Fibroblast of lung (primary cell): Measurements from ENCODE around the gene AP1S3.

Experiments used
- CTCF ChIP-seq, 2 donors: IDR thresholded peaks in 1 of 2; conservative IDR thresholded peaks in 1 of 2; 1 replicate in 1 of 2; 2 replicates in 1 of 2; pipeline ENCODE4 v1.5.1; 2011 to 2012; ENCODE audit warnings: low read length in 2 of 2, control low read depth in 1 of 2, inconsistent platforms in 1 of 2, low read depth in 1 of 2, mild to moderate bottlenecking in 1 of 2
- EZH2 ChIP-seq: IDR thresholded peaks from 2 replicates; pipeline ENCODE4 v1.5.1; 2012; ENCODE audit warnings: low read length, control low read depth, mild to moderate bottlenecking; ENCODE audit errors: missing control alignments

DNA sequence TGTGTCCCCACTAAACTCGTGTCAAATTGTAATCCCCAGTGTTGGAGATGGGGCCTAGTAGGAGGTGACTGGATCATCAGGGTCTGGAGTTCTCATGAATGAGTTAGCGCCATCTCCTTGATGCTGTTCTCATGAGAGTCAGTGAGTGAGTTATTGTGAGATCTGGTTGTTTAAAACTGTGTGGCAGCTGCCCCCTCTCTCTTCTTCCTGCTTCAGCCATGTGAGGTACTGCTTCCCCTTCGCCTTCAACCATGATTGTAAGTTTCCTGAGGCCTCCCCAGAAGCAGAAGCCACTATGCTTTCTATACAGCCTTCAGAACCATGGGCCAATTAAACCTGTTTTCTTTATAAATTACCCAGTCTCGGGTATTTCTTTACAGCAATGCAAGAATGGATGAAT is 50.4 kb downstream of the AP1S3 start:
- no peak for TF ChIP-seq CTCF (conservative IDR thresholded peaks at IDR 0.05 in 1 of 2, IDR thresholded peaks at IDR 0.05 in 1 of 2; ENCODE audit: low read depth in 1 of 2, low read length in 2 of 2)
- TF ChIP-seq EZH2: no peak
